K562 (cell line): ENCODE measurements around the gene TSHR. TPM values are rescaled to one million over a fixed set of nuclear protein-coding genes. Genes with fewer than 3 reads are reported as not detected.

ENCODE experiments used
- ATAC-seq: fragments of 200-7000 bp; cut with Tn5 transposase; 3 replicates; pipeline ENCODE4 v1.9.1; 2020; ENCODE audit warnings: moderate library complexity
- BruUV-seq: library from RNA; stranded (reverse); fragments of 400-500 nt; replicated peaks from 2 replicates; lab custom pipeline; 2021; lab: Mats Ljungman, UMichigan
- CTCF ChIA-PET: fragments of 300-600 bp; formaldehyde crosslinking; extraction: SDS; loops from one replicate; lab custom pipeline; 2021; ENCODE audit warnings: low intra/inter-chr PET ratio; lab: Yijun Ruan, JAX
- POLR2A ChIA-PET: fragments of 300-600, 350-650 bp; sonication (Branson Sonifier 250); formaldehyde crosslinking; extraction: SDS; loops from one replicate; lab custom pipeline; 2021; ENCODE audit warnings: antibody characterized with exemption, inconsistent platforms; lab: Yijun Ruan, JAX
- DNase-seq, 4 experiments: peaks; one replicate each; pipeline versions ENCODE4 v3.0.0 to v3.0.0-alpha.2; 2011 to 2018; ENCODE audit warnings: low spot score in 3 of 4, mixed read lengths in 3 of 4; ENCODE audit errors: extremely low read depth in 1 of 4
- FAIRE-seq: peaks from 2 replicates; lab custom pipeline; 2011; peaks lifted over from hg19 to GRCh38; lab: Jason Lieb, UNC
- H2AFZ ChIP-seq: 2 replicates; pipeline ENCODE4 v1.6.0; 2011; ENCODE audit warnings: low read depth, low read length, control low read depth, inconsistent platforms
- H3K27ac ChIP-seq: fragments of 200-600 bp; 3 replicates; pipeline ENCODE4 v1.8.0; 2011; ENCODE audit warnings: low read depth, mild to moderate bottlenecking, control low read depth, inconsistent platforms, low read length, moderate library complexity, mixed read lengths; ENCODE audit errors: extremely low read depth
- H3K27me3 ChIP-seq, 2 experiments: fragments of 300-600 bp in 1 of 2; 2 replicates in 1 of 2; 3 replicates in 1 of 2; pipeline versions ENCODE4 v1.6.0 to v1.8.0; 2011; ENCODE audit warnings: inconsistent platforms in 2 of 2, low read length in 2 of 2, mild to moderate bottlenecking in 1 of 2, mixed read lengths in 1 of 2, moderate library complexity in 1 of 2; ENCODE audit not compliant: control insufficient read depth in 2 of 2, insufficient read depth in 2 of 2
- H3K36me3 ChIP-seq: fragments of 300-600 bp; 3 replicates; pipeline ENCODE4 v1.8.0; 2011; ENCODE audit warnings: mild to moderate bottlenecking, low read length, inconsistent platforms; ENCODE audit not compliant: control insufficient read depth, insufficient read depth
- H3K4me1 ChIP-seq, 2 experiments: fragments of 200-600 bp in 1 of 2; replicated peaks in 1 of 2; 2 replicates in 1 of 2; 3 replicates in 1 of 2; pipeline versions ENCODE4 v1.5.1 to v1.8.0; 2011; ENCODE audit warnings: inconsistent platforms in 2 of 2, low read length in 2 of 2, mild to moderate bottlenecking in 1 of 2, mixed read lengths in 1 of 2, moderate library complexity in 1 of 2; ENCODE audit not compliant: control insufficient read depth in 2 of 2, insufficient read depth in 2 of 2
- H3K4me2 ChIP-seq: 2 replicates; pipeline ENCODE4 v1.6.1; 2011; ENCODE audit warnings: low read length, control low read depth, inconsistent platforms, mixed read lengths; ENCODE audit not compliant: insufficient read depth
- H3K4me3 ChIP-seq: fragments of 200-600 bp; sonication (generic), shearing (Covaris generic); 2 replicates; pipeline ENCODE4 v1.5.1; 2016; ENCODE audit warnings: control low read depth, inconsistent platforms
- H3K79me2 ChIP-seq: fragments of 200-600 bp; 3 replicates; pipeline ENCODE4 v1.8.0; 2011; ENCODE audit warnings: low read length, inconsistent platforms; ENCODE audit not compliant: control insufficient read depth, insufficient read depth
- H3K9ac ChIP-seq, 2 experiments: 2 replicates each; pipeline versions ENCODE4 v1.6.0 to v1.6.1; 2011; ENCODE audit warnings: low read depth in 2 of 2, low read length in 2 of 2, control low read depth in 1 of 2, inconsistent platforms in 1 of 2, mild to moderate bottlenecking in 1 of 2, mixed read lengths in 1 of 2; ENCODE audit not compliant: insufficient read depth in 1 of 2
- H3K9me1 ChIP-seq: one replicate; pipeline ENCODE4 v1.6.0; 2011; ENCODE audit warnings: inconsistent platforms, mild to moderate bottlenecking, low read length, moderate library complexity; ENCODE audit not compliant: control insufficient read depth, insufficient read depth
- H3K9me3 ChIP-seq: replicated peaks from 2 replicates; pipeline ENCODE4 v1.5.1; 2011; ENCODE audit warnings: low read depth, low read length, inconsistent platforms; ENCODE audit not compliant: control insufficient read depth, insufficient read depth
- H4K20me1 ChIP-seq: replicated peaks from 2 replicates; pipeline ENCODE4 v1.6.1; 2011; ENCODE audit warnings: low read length, inconsistent platforms, mixed read lengths; ENCODE audit not compliant: control insufficient read depth, insufficient read depth
- EHMT2 ChIP-seq: fragments of 450-650 bp; IDR thresholded peaks from 2 replicates; pipeline ENCODE4 v1.6.1; 2018; ENCODE audit warnings: antibody characterized with exemption
- FOSL1 ChIP-seq: fragments of 200-800 bp; sonication (Bioruptor generic); conservative IDR thresholded peaks from 2 replicates; pipeline ENCODE4 v1.6.1; 2016; ENCODE audit warnings: missing genetic modification characterization, missing compliant biosample characterization
- GATAD2B ChIP-seq: fragments of 450-650 bp; IDR thresholded peaks from 2 replicates; pipeline ENCODE4 v1.6.1; 2017; ENCODE audit warnings: mild to moderate bottlenecking, borderline replicate concordance
- SMARCC2 ChIP-seq: fragments of 450-650 bp; IDR thresholded peaks from 2 replicates; pipeline ENCODE4 v1.6.1; 2017; ENCODE audit warnings: antibody characterized with exemption, moderate library complexity, mild to moderate bottlenecking, low read depth
- WGBS: fragments of 100-300 bp; shearing (Covaris generic); methylation state at CpG from one replicate; pipeline ENCODE4 v1.1.6; 2016; ENCODE audit warnings: low coverage, mixed read lengths; ENCODE audit not compliant: insufficient coverage; ENCODE audit errors: missing lambda C conversion rate; 5-methylcytosine and 5-hydroxymethylcytosine counted together
- in situ Hi-C: fragments of 300-500 bp; cut with MboI; formaldehyde crosslinking; loops from 4 replicates; pipeline ENCODE4 v1.15.0; 2018; ENCODE audit warnings: inconsistent platforms, mixed read lengths
- intact Hi-C: fragments of 100-400 bp; cut with micrococcal nuclease; formaldehyde crosslinking; loops from 2 replicates; pipeline ENCODE4 v1.14.2; 2022
- polyA plus RNA-seq, 8 experiments: library from polyadenylated mRNA; depleted of rRNA in 4 of 8; stranded (reverse) in 5 of 8; unstranded in 3 of 8; fragments of >200 nt; fragmentation: Nextera tagmentation in 2 of 8; fragmentation: Illumina TruSeq in 1 of 8; extraction: Ambion mirVana in 2 of 8; extraction: Trizol in 1 of 8; gene quantifications; 2 replicates each; pipeline versions ENCODE4 v1.2.1 to v1.2.3, GENCODE V29; 2011 to 2014; ENCODE audit warnings: inconsistent platforms in 1 of 8, missing spikeins in 1 of 8
- total RNA-seq, 7 experiments: library from RNA; depleted of rRNA in 6 of 7; stranded (reverse); fragments of >200 nt in 6 of 7; fragmentation: Illumina TruSeq in 2 of 7; extraction: Trizol in 2 of 7; gene quantifications; 2 replicates each; pipeline versions ENCODE4 v1.2.1 to v1.2.3, GENCODE V29; 2011 to 2021; ENCODE audit warnings: low replicate concordance in 1 of 7
- TF ChIP-seq, protein P1 (sequence below): fragments of 200-600 bp; sonication (generic); IDR thresholded peaks from one replicate; pipeline ENCODE4 v1.6.1; 2012; ENCODE audit warnings: mild to moderate bottlenecking, low read depth, low read length, inconsistent platforms

The TSHR gene
- total and polyA plus RNA-seq, 9 of the 15 experiments (the other 6 are each of a cell fraction or from before 2014, with no cell fraction given) = 0.01 to 0.10 TPM; not detected in 7

GRCh38 chr14:80946187-80946586 lies 9.2 kb upstream of the TSHR start:
- no peaks in the 10 kb centered on the region for H3K9me3 ChIP-seq
- ChIA-PET CTCF (no interaction called here), POLR2A (no interaction called here)
- WGBS = 43% methylated on average over 1 of the region's 1 CpG
- H3K27me3 ChIP-seq = no peaks in the 10 kb centered on the region
- no peak overlapping the region for H3K9ac ChIP-seq
- no peaks in the 10 kb centered on the region; a peak in 1 of 5 replicates for H3K4me1 ChIP-seq
- in situ Hi-C loops = no loop called here
- no peak overlapping the region for H2AFZ ChIP-seq
- no peaks in the 10 kb centered on the region for H3K9me1 ChIP-seq
- H3K27ac ChIP-seq = no peak overlapping the region
- no peaks in the 10 kb centered on the region for H4K20me1 ChIP-seq
- H3K36me3 ChIP-seq = no peaks in the 10 kb centered on the region; the same call in 2 of the 3 replicates
- H3K4me2 ChIP-seq = no peak overlapping the region
- FAIRE-seq (no peak), DNase-seq (no peak), ATAC-seq (no peak)
- intact Hi-C loops = no loop called here
- no TSS peak for BruUV-seq
- TF ChIP-seq SMARCC2 = no peak
- TF ChIP-seq GATAD2B = no peak
- TF ChIP-seq FOSL1 (tag) = peak; percentile 59
- 0 out of 3 replicates have a peak, but pooled peaks cover under 1% of the 10 kb centered on the region for H3K79me2 ChIP-seq
- H3K4me3 ChIP-seq = no peak overlapping the region

DNA sequence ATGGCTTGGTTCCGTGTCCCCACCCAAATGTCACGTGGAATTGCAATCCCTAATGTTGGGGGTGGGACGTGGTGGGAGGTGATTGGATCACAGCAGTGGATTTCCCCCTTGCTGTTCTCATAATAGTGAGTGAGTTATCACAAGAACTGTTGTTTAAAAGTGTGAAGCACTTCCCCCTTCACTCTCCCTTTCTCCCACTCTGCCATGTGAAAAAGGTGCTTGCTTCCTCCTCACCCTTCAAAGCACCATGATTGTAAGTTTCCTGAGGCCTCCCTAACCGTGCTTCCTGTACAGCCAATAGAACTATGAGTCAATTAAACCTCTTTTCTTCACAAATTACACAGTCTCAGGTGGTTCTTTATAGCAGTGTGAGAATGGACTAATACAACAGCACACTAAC lies 8.6 kb upstream of the TSHR start:
- Histone ChIP-seq H3K79me2 (no peaks in the 10 kb centered on the region), H4K20me1 (no peaks in the 10 kb centered on the region), H2AFZ (peak overlapping the region; percentile 43), H3K36me3 (no peaks in the 10 kb centered on the region; the same call in 2 of the 3 replicates), H3K27me3 (no peaks in the 10 kb centered on the region), H3K9me1 (no peaks in the 10 kb centered on the region), H3K4me3 (no peak overlapping the region), H3K9me3 (no peaks in the 10 kb centered on the region), H3K9ac (no peak overlapping the region), H3K4me1 (no peaks in the 10 kb centered on the region; a peak in 1 of 5 replicates), H3K27ac (no peak overlapping the region), H3K4me2 (no peak overlapping the region)
- POLR2A ChIA-PET = interaction anchor here (0.6 kb wide), 1 partner anchor 881 kb away, joined by 3 read pairs; no protein-coding TSS in a partner anchor
- ATAC-seq (no peak), DNase-seq (no peak), FAIRE-seq (no peak)
- in situ Hi-C loops (no loop called here), intact Hi-C loops (no loop called here)
- 9% methylated on average over 4 of the region's 4 CpGs for WGBS
- BruUV-seq = no TSS peak
- CTCF ChIA-PET = no interaction called here
- TF ChIP-seq, protein P1, sequence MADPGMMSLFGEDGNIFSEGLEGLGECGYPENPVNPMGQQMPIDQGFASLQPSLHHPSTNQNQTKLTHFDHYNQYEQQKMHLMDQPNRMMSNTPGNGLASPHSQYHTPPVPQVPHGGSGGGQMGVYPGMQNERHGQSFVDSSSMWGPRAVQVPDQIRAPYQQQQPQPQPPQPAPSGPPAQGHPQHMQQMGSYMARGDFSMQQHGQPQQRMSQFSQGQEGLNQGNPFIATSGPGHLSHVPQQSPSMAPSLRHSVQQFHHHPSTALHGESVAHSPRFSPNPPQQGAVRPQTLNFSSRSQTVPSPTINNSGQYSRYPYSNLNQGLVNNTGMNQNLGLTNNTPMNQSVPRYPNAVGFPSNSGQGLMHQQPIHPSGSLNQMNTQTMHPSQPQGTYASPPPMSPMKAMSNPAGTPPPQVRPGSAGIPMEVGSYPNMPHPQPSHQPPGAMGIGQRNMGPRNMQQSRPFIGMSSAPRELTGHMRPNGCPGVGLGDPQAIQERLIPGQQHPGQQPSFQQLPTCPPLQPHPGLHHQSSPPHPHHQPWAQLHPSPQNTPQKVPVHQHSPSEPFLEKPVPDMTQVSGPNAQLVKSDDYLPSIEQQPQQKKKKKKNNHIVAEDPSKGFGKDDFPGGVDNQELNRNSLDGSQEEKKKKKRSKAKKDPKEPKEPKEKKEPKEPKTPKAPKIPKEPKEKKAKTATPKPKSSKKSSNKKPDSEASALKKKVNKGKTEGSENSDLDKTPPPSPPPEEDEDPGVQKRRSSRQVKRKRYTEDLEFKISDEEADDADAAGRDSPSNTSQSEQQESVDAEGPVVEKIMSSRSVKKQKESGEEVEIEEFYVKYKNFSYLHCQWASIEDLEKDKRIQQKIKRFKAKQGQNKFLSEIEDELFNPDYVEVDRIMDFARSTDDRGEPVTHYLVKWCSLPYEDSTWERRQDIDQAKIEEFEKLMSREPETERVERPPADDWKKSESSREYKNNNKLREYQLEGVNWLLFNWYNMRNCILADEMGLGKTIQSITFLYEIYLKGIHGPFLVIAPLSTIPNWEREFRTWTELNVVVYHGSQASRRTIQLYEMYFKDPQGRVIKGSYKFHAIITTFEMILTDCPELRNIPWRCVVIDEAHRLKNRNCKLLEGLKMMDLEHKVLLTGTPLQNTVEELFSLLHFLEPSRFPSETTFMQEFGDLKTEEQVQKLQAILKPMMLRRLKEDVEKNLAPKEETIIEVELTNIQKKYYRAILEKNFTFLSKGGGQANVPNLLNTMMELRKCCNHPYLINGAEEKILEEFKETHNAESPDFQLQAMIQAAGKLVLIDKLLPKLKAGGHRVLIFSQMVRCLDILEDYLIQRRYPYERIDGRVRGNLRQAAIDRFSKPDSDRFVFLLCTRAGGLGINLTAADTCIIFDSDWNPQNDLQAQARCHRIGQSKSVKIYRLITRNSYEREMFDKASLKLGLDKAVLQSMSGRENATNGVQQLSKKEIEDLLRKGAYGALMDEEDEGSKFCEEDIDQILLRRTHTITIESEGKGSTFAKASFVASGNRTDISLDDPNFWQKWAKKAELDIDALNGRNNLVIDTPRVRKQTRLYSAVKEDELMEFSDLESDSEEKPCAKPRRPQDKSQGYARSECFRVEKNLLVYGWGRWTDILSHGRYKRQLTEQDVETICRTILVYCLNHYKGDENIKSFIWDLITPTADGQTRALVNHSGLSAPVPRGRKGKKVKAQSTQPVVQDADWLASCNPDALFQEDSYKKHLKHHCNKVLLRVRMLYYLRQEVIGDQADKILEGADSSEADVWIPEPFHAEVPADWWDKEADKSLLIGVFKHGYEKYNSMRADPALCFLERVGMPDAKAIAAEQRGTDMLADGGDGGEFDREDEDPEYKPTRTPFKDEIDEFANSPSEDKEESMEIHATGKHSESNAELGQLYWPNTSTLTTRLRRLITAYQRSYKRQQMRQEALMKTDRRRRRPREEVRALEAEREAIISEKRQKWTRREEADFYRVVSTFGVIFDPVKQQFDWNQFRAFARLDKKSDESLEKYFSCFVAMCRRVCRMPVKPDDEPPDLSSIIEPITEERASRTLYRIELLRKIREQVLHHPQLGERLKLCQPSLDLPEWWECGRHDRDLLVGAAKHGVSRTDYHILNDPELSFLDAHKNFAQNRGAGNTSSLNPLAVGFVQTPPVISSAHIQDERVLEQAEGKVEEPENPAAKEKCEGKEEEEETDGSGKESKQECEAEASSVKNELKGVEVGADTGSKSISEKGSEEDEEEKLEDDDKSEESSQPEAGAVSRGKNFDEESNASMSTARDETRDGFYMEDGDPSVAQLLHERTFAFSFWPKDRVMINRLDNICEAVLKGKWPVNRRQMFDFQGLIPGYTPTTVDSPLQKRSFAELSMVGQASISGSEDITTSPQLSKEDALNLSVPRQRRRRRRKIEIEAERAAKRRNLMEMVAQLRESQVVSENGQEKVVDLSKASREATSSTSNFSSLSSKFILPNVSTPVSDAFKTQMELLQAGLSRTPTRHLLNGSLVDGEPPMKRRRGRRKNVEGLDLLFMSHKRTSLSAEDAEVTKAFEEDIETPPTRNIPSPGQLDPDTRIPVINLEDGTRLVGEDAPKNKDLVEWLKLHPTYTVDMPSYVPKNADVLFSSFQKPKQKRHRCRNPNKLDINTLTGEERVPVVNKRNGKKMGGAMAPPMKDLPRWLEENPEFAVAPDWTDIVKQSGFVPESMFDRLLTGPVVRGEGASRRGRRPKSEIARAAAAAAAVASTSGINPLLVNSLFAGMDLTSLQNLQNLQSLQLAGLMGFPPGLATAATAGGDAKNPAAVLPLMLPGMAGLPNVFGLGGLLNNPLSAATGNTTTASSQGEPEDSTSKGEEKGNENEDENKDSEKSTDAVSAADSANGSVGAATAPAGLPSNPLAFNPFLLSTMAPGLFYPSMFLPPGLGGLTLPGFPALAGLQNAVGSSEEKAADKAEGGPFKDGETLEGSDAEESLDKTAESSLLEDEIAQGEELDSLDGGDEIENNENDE = no peak
- TF ChIP-seq EHMT2 = no peak
